NCI-H345 treated with DMSO at 0.1 percent for 48 hours (cell line): ENCODE results near the gene AHNAK2.
"Not testable (repeated sequence)": the region's sequence is repeated elsewhere in the genome, so short reads cannot be mapped to it uniquely, and the experiment has no call there.

Experiments
- DNase-seq: peaks from one replicate; lab custom pipeline; 2025; ENCODE audit not compliant: unreplicated experiment; lab: John Stamatoyannopoulos, UW

Gene AHNAK2

GRCh38 chr14:104928391-104929133, 49.6 kb downstream of the AHNAK2 start:
- no peak for DNase-seq

- DNase-seq: no peak
Measured at GRCh38 chr14:104927901-104928300, 50.3 kb downstream of the AHNAK2 start.

- DNase-seq: no peak
Measured at GRCh38 chr14:104927432-104927816, 50.8 kb downstream of the AHNAK2 start.

GRCh38 chr14:104926619-104927431, 51.3 kb downstream of the AHNAK2 start:
- DNase-seq: no peak

GRCh38 chr14:104925855-104926609, 52.1 kb downstream of the AHNAK2 start:
- DNase-seq: no peak

DNA sequence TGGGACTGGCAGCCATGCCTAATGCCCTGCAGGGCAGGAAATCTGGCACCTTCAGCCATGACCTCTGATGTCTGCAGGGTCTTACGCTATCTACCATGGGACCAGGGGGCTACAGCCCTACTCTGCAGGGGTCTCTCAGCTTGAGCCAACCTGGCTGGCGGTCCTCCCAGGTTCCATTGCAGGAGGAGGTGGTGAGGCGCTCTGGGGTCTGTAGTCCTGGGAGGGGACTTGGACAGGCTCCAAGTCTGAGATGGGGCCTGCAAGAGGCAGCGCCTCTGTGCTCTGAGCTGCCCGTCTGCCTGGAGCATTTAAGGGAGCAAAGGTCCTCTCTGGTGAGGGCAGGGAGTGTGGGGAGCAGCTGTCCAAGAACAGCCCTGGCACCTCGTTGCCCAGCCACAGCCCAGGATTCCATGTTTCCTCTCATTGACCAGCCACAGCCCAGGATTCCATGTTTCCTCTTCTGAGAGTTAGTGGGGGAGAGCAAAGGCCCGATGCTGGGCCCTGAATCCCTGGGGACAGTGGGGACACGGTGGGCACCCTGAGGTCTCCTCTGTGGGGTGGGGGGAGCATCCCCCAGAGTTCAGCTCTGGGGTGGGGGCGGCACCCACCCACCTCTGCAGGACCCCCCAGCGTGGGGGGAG, 52.8 kb downstream of the AHNAK2 start:
- no peak for DNase-seq

DNA sequence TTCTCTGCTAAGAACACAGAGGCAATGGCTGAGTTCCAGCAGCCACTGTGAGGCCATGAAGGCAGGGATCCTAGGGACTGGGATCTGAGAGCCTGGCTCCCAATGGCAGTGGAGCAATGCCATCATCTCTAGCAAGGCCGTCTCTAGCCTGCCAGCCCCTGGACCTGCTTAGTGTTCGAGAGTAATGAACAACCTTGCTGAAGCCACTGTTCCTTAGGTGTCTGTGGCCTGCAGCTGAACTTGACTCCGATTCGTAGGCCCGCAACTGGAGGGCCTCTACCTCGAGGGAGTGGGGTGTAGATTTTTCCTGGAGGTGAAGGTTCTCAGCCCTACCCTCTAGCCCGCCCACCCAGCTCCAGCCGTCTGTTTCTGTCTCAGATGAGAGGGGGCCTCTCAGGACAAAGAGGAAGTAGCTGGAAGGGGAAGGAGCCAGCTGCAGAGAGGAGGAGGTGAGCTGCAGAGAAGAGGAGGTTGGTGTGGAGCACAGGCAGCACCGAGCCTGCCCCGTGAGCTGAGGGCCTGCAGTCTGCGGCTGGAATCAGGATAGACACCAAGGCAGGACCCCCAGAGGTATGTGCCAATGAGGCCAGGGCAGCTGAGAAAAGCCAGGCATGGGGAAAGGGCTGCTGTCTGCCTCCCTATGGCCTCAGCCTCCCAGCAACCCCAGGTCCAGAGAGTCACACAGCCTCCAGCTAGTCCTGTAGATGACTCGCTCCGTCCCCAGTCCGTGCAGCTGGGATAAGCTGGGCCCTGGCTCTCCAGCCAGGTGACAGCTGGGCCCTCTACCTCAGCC, 53.6 kb downstream of the AHNAK2 start, which contains the start of gene PLD4:
Gene PLD4, plus strand, starts transcription at position 459 of the 793 bp plus-strand sequence. CDS start 2,262 bp downstream, outside the sequence.
- no peak for DNase-seq

DNA sequence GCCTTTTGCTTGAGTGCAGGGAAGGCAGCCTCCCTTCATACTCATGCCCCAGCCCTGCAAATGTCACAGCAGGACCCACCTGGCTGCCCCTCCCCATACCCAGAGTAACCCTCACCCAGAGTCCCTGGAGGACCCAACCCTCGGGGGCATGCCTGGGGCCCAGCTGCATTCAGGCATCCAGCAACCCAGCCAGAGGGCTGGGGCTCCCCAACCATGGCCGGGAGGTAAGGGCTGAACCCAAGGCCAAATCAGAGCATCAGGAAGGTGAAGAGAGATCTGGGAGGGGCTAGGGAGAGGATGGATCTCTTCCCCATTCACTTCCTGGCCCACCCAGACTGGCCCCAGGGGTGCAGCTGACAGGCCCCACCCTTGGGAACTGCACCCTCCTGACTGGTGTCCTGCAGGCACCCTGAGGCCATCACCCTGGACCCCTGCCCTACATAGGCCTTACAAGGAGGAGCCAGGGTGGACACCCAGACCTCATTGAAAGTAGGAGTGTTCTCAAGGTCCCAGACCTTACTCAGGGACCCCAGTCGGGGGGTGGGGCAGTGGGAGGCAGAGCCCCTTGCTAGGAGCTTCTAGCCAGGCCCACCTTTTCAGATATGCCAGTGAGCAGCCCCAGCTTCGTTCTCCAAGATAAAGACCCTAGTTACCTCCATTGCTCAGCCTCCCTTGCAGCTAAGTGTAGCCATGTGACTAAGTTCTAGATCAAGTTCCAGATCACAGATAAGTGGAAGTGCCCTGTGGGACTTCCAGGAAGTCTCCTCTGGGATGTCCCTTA, 54.3 kb downstream of the AHNAK2 start:
- no peak for DNase-seq

DNA sequence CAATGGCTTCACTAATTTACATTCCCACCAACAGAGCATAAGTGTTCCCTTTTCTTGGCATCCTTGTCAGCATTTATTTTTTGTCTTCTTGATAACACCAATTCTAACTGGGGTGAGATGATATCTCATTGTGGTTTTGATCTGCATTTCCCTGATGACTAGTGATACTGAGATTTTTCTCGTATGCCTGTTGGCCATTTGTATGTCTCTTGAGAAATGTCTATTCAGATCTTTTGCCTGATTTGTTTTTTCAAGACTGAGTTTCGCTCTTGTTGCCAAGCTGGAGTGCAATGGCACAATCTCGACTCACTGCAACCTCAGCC, 58.2 kb downstream of the AHNAK2 start:
- no peak for DNase-seq

DNA sequence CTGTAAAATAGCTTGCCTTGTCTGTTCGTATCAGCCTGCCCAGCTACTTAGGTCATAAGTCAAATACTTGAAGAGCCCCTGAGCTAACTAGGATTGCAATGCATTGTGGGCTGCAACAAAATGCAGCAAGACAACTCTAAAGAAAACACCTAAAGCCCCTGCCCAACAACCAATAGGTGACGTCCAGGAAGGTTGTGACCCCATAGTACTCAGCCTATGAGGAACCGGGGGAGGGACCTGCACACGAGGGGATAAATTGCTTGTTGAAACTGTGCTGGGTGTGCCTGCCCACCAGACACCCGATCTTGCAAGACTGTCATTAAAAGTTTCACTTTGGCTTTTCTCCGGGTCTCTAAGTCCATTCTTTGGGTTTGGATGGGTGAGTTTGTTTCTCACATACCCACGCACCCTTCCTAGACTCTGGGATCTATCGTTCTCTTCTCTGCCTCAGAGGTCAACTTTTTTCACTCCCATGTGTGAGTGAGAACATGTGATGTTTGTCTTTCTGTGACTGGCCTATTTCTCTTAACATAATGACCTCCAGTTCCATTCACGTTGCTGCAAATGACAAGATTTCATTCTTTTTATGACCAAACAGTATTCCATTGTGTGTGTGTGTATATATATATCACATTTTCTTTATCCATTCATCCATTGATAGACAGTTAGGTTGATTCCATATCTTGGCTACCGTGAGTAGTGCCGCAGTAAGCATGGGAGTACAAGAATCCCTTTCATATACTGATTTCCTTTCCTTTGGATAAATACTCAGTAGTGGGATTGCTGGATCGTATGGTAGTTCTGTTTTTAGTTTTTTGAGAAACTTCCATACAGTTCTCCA, 58.8 kb downstream of the AHNAK2 start:
- not testable (repeated sequence) for DNase-seq

DNA sequence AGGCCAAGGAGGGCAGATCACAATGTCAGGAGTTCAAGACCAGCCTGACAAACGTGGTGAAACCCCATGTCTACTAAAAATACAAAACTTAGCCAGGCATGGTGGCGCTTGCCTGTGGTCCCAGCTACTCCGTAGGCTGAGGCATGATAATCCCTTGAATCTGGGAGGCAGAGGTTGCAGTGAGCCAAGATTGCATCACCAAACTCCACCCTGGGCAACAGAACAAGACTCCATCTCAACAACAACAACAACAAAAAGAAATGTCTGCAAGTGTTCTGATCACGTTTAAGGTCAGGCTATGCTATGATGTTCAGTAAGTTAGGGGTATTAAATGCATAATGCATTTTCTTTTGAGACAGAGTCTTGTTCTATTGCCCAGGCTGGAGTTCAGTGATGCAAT, 60.2 kb downstream of the AHNAK2 start:
- no peak for DNase-seq

GRCh38 chr14:104917116-104917515, 61.1 kb downstream of the AHNAK2 start:
- DNase-seq: no peak

DNA sequence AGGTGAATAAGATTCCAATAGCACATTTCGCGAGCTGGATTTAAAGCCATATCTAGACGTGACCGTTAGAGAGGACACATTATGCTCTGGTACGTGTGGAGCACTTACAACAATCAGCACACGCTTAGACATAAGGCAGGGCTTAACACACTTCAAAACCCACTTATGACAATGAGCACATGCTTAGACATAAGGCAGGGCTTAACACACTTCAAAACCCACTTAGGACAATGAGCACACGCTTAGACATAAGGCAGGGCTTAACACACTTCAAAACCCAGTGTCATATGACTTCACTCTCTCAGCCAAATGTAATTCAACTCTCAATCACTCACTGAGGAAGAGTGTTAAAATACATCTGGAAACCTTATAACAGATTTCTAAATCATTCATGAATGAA, 64.7 kb downstream of the AHNAK2 start:
- DNase-seq: peak; percentile 50

- DNase-seq: no peak
Measured at GRCh38 chr14:104912053-104912452, 66.1 kb downstream of the AHNAK2 start.

DNA sequence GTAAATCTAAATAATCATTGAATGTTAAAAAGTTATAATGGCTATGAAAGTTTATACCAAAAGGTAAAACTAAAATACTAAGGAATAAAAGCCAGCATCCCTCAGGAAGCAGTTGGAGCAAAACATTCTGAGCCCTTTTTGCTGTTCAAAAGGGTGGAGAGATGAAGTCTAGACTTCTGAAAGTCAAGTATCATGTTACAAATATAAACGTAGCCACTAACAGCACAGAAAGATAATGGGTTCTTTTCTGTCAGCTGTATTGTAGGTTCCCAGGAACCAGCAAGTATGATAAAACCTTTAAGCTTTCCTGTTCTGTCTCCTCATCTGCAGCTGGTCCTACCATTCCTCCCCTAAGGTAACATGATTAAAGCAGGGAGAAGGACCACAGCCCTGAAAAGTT, 69.9 kb downstream of the AHNAK2 start:
- no peak for DNase-seq

DNA sequence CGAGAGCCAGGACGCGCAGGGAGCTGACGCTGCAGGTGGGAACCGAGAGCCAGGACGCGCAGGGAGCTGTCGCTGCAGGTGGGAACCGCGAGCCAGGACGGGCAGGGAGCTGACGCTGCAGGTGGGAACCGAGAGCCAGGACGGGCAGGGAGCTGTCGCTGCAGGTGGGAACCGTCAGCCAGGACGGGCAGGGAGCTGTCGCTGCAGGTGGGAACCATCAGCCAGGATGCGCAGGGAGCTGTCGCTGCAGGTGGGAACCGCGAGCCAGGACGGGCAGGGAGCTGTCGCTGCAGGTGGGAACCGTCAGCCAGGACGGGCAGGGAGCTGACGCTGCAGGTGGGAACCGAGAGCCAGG, 72.6 kb downstream of the AHNAK2 start:
- DNase-seq: not testable (repeated sequence)

- not testable (repeated sequence) for DNase-seq
Measured at GRCh38 chr14:104904650-104905578, 73.3 kb downstream of the AHNAK2 start.

GRCh38 chr14:104903990-104904389, 74.2 kb downstream of the AHNAK2 start:
- no peak for DNase-seq
